H9 (cell line): ENCODE results near the gene KCNAB2. TPM values are rescaled to one million over a fixed set of nuclear protein-coding genes. Genes with fewer than 3 reads are reported as not detected.

Experiments
- DNase-seq: peaks from one replicate; pipeline ENCODE4 v3.0.0-alpha.2; 2017
- H2AFZ ChIP-seq: one replicate; pipeline ENCODE4 v1.6.1; 2013; ENCODE audit warnings: mild to moderate bottlenecking, low read length, control low read depth, moderate library complexity
- H2AK5ac ChIP-seq: 2 replicates; pipeline ENCODE4 v1.6.1; 2013; ENCODE audit warnings: low read length, control low read depth, mixed read lengths; ENCODE audit not compliant: insufficient read length
- H2BK120ac ChIP-seq: one replicate; pipeline ENCODE4 v1.6.1; 2013; ENCODE audit warnings: low read depth, mild to moderate bottlenecking, low read length, control low read depth, inconsistent platforms; ENCODE audit not compliant: poor library complexity, severe bottlenecking
- H2BK12ac ChIP-seq: 2 replicates; pipeline ENCODE4 v1.6.1; 2013; ENCODE audit warnings: low read length, control low read depth, mixed read lengths, low read depth; ENCODE audit not compliant: insufficient read length
- H2BK15ac ChIP-seq: 2 replicates; pipeline ENCODE4 v1.6.1; 2013; ENCODE audit warnings: low read depth, low read length, control low read depth
- H2BK20ac ChIP-seq: one replicate; pipeline ENCODE4 v1.6.1; 2013; ENCODE audit warnings: low read depth, mild to moderate bottlenecking, low read length, control low read depth, inconsistent platforms; ENCODE audit not compliant: poor library complexity, severe bottlenecking
- H2BK5ac ChIP-seq: 2 replicates; pipeline ENCODE4 v1.6.1; 2013; ENCODE audit warnings: low read length, control low read depth, mixed read lengths; ENCODE audit not compliant: insufficient read length
- H3K14ac ChIP-seq: 2 replicates; pipeline ENCODE4 v1.6.1; 2013; ENCODE audit warnings: low read length, control low read depth; ENCODE audit not compliant: insufficient read depth
- H3K18ac ChIP-seq: 2 replicates; pipeline ENCODE4 v1.6.1; 2013; ENCODE audit warnings: low read depth, mild to moderate bottlenecking, mixed read lengths, low read length, control low read depth; ENCODE audit not compliant: insufficient read length
- H3K23ac ChIP-seq: 2 replicates; pipeline ENCODE4 v1.6.1; 2013; ENCODE audit warnings: low read length, control low read depth, mixed read lengths, low read depth; ENCODE audit not compliant: insufficient read length
- H3K23me2 ChIP-seq: 2 replicates; pipeline ENCODE4 v1.6.1; 2013; ENCODE audit warnings: low read depth, mild to moderate bottlenecking, mixed read lengths, low read length, control low read depth; ENCODE audit not compliant: insufficient read length, poor library complexity, severe bottlenecking
- H3K27ac ChIP-seq: 2 replicates; pipeline ENCODE4 v1.5.1; 2013; ENCODE audit warnings: low read length, control low read depth, mixed read lengths, low read depth; ENCODE audit not compliant: insufficient read length
- H3K27me3 ChIP-seq: 2 replicates; pipeline ENCODE4 v1.6.1; 2013; ENCODE audit warnings: low read length, control low read depth, inconsistent platforms; ENCODE audit not compliant: insufficient read depth
- H3K4ac ChIP-seq: 2 replicates; pipeline ENCODE4 v1.6.1; 2013; ENCODE audit warnings: low read depth, mild to moderate bottlenecking, control low read depth, inconsistent platforms, low read length, moderate library complexity
- H3K4me1 ChIP-seq: 2 replicates; pipeline ENCODE4 v1.6.1; 2013; ENCODE audit warnings: low read length, control low read depth, inconsistent platforms; ENCODE audit not compliant: insufficient read depth
- H3K4me2 ChIP-seq: 2 replicates; pipeline ENCODE4 v1.6.1; 2013; ENCODE audit warnings: low read length, control low read depth, mixed read lengths; ENCODE audit not compliant: insufficient read length, insufficient read depth
- H3K56ac ChIP-seq: 2 replicates; pipeline ENCODE4 v1.6.1; 2013; ENCODE audit warnings: low read depth, mild to moderate bottlenecking, mixed read lengths, low read length, control low read depth; ENCODE audit not compliant: insufficient read length
- H3K79me1 ChIP-seq: 2 replicates; pipeline ENCODE4 v1.6.1; 2013; ENCODE audit warnings: low read depth, mild to moderate bottlenecking, moderate library complexity, low read length, control low read depth, inconsistent platforms; ENCODE audit not compliant: insufficient read depth, poor library complexity, severe bottlenecking
- H3K79me2 ChIP-seq: 2 replicates; pipeline ENCODE4 v1.6.1; 2013; ENCODE audit warnings: low read length, control low read depth, inconsistent platforms; ENCODE audit not compliant: insufficient read depth
- H3K9ac ChIP-seq: 2 replicates; pipeline ENCODE4 v1.6.1; 2013; ENCODE audit warnings: low read length, control low read depth, mixed read lengths; ENCODE audit not compliant: insufficient read length; ENCODE audit errors: extremely low read depth
- H3K9me3 ChIP-seq: one replicate; pipeline ENCODE4 v1.6.1; 2013; ENCODE audit warnings: low read depth, low read length, inconsistent platforms; ENCODE audit not compliant: control insufficient read depth
- H3T11ph ChIP-seq: one replicate; pipeline ENCODE4 v1.6.1; 2013; ENCODE audit warnings: mild to moderate bottlenecking, low read length, control low read depth, inconsistent platforms
- H4K20me1 ChIP-seq: one replicate; pipeline ENCODE4 v1.6.1; 2013; ENCODE audit not compliant: control insufficient read depth, insufficient read length, insufficient read depth
- H4K5ac ChIP-seq: 2 replicates; pipeline ENCODE4 v1.6.1; 2013; ENCODE audit warnings: low read depth, mild to moderate bottlenecking, mixed read lengths, low read length, control low read depth; ENCODE audit not compliant: insufficient read length
- H4K8ac ChIP-seq: replicated peaks from 2 replicates; pipeline ENCODE4 v1.6.1; 2013; ENCODE audit warnings: low read length, control low read depth, mixed read lengths, low read depth; ENCODE audit not compliant: insufficient read length
- H4K91ac ChIP-seq: 2 replicates; pipeline ENCODE4 v1.6.1; 2013; ENCODE audit warnings: low read depth, mild to moderate bottlenecking, moderate library complexity, mixed read lengths, low read length, control low read depth; ENCODE audit not compliant: insufficient read length
- H3K27ac Mint-ChIP-seq, 3 experiments: 2 replicates in 2 of 3; 3 replicates in 1 of 3; pipeline ENCODE4 v1.8.0; 2020 to 2021; ENCODE audit warnings: mixed read lengths in 3 of 3, mild to moderate bottlenecking in 1 of 3, moderate library complexity in 1 of 3
- H3K27me3 Mint-ChIP-seq: 2 replicates; pipeline ENCODE4 v1.8.0; 2021; ENCODE audit warnings: low read depth, mild to moderate bottlenecking, moderate library complexity, mixed read lengths
- H3K36me3 Mint-ChIP-seq, 3 experiments: 2 replicates in 2 of 3; 3 replicates in 1 of 3; pipeline ENCODE4 v1.8.0; 2020 to 2021; ENCODE audit warnings: low read depth in 3 of 3, mixed read lengths in 3 of 3; ENCODE audit not compliant: insufficient read depth in 1 of 3
- H3K4me1 Mint-ChIP-seq, 2 experiments: 2 replicates each; pipeline ENCODE4 v1.8.0; 2020; ENCODE audit warnings: mixed read lengths in 2 of 2
- H3K4me3 Mint-ChIP-seq, 2 experiments: 2 replicates in 1 of 2; 3 replicates in 1 of 2; pipeline ENCODE4 v1.8.0; 2020 to 2021; ENCODE audit warnings: mild to moderate bottlenecking in 2 of 2, mixed read lengths in 2 of 2, moderate library complexity in 1 of 2
- H3K9me3 Mint-ChIP-seq, 2 experiments: 2 replicates in 1 of 2; 3 replicates in 1 of 2; pipeline ENCODE4 v1.8.0; 2020; ENCODE audit warnings: mild to moderate bottlenecking in 2 of 2, mixed read lengths in 2 of 2, moderate library complexity in 1 of 2
- CTCF ChIP-seq: fragments of 200-600 bp; sonication (generic); conservative IDR thresholded peaks from 3 replicates; pipeline ENCODE4 v1.8.0; 2021; ENCODE audit warnings: antibody characterized with exemption, mild to moderate bottlenecking
- WGBS: extraction: QIAGEN DNeasy Blood & Tissue Kit; methylation state at CpG from one replicate; pipeline ENCODE4 v1.1.7; 2013; ENCODE audit warnings: missing lambda C conversion rate, low lambda C conversion rate, mixed read lengths; ENCODE audit not compliant: insufficient read length; ENCODE audit errors: extremely low coverage; 5-methylcytosine and 5-hydroxymethylcytosine counted together
- total RNA-seq: library from RNA; stranded (reverse); gene quantifications from 2 replicates; pipeline ENCODE4 v1.2.1, GENCODE V29; 2021

Gene KCNAB2
- total RNA-seq, 1 experiment from 2014 or later, result 8.3 TPM

- H3T11ph ChIP-seq, result no peak overlapping the region
- H2BK12ac ChIP-seq, result no peak overlapping the region
- no peak overlapping the region for H3K27ac ChIP-seq
- H3K14ac ChIP-seq, result no peak overlapping the region
- Mint-ChIP-seq H3K4me3 (no peak overlapping the region), H3K9me3 (no peaks in the 10 kb centered on the region; a peak in 1 of 5 replicates), H3K27me3 (peaks cover 47% of the 10 kb centered on the region), H3K4me1 (peaks cover 3 to 11% of the 10 kb centered on the region in 2 experiments; a peak in 3 of 4 replicates), H3K27ac (no peak overlapping the region), H3K36me3 (no peaks in the 10 kb centered on the region; a peak in 1 of 7 replicates)
- no peak overlapping the region for H2BK20ac ChIP-seq
- no peak overlapping the region for H3K56ac ChIP-seq
- no peak overlapping the region for H2BK5ac ChIP-seq
- no peak overlapping the region for H3K4ac ChIP-seq
- no peak overlapping the region for H3K23ac ChIP-seq
- H4K20me1 ChIP-seq, result no peaks in the 10 kb centered on the region
- no peak overlapping the region for H3K18ac ChIP-seq
- no peak for TF ChIP-seq CTCF
- H2AFZ ChIP-seq, result no peak overlapping the region
- H4K5ac ChIP-seq, result no peak overlapping the region
- H2AK5ac ChIP-seq, result no peak overlapping the region
- no peak overlapping the region for H3K4me2 ChIP-seq
- no peak overlapping the region for H3K9ac ChIP-seq
- H3K79me1 ChIP-seq, result no peaks in the 10 kb centered on the region
- H3K79me2 ChIP-seq, result no peaks in the 10 kb centered on the region
- H4K8ac ChIP-seq, result no peak overlapping the region
- no peak overlapping the region for H4K91ac ChIP-seq
- H3K27me3 ChIP-seq, result peaks cover 2% of the 10 kb centered on the region; the same call in 1 of the 2 replicates
- H2BK15ac ChIP-seq, result no peak overlapping the region
- H3K23me2 ChIP-seq, result no peaks in the 10 kb centered on the region
- H2BK120ac ChIP-seq, result no peak overlapping the region
- WGBS, result no CpG with 5 or more reads among the region's 13 CpGs
- H3K4me1 ChIP-seq, result peaks cover 3% of the 10 kb centered on the region; the same call in 1 of the 2 replicates
- H3K9me3 ChIP-seq, result no peaks in the 10 kb centered on the region
- DNase-seq, result no peak
Observed at GRCh38 chr1:6126028-6126427, 80.3 kb downstream of the KCNAB2 start.
